Measurements from ENCODE around the gene PPP6C.

- no peak for TF ChIP-seq EP300 (IDR thresholded peaks at IDR 0.05; ENCODE audit: borderline replicate concordance)
- no peak for TF ChIP-seq RAD21 (IDR thresholded peaks at IDR 0.05; ENCODE audit: low read depth)
- no peak for TF ChIP-seq CEBPB (IDR thresholded peaks at IDR 0.05)
- no peak for TF ChIP-seq TCF12 (IDR thresholded peaks at IDR 0.05; ENCODE audit: low read depth)
- no peak for TF ChIP-seq FOXM1 (IDR thresholded peaks at IDR 0.05; ENCODE audit: borderline replicate concordance, low read depth)
- no peak for TF ChIP-seq MAX (IDR thresholded peaks at IDR 0.05)
Measured at GRCh38 chr9:125150349-125151245, 39.0 kb downstream of the PPP6C start.

All from Ishikawa (cell line).